Astrocyte of the cerebellum (primary cell): Measurements from ENCODE around the gene PFKM.

Experiments
- DNase-seq: peaks from one replicate; pipeline ENCODE4 v3.0.0-alpha.2; 2011; ENCODE audit warnings: low read depth
- H3K4me3 ChIP-seq: 2 replicates; pipeline ENCODE4 v1.5.1; 2011; ENCODE audit warnings: mild to moderate bottlenecking, low read depth, low read length, moderate library complexity
- CTCF ChIP-seq: IDR thresholded peaks from 2 replicates; pipeline ENCODE4 v1.5.1; 2012; ENCODE audit warnings: low read length, low read depth, moderate library complexity, mild to moderate bottlenecking; ENCODE audit errors: missing control alignments
- in situ Hi-C: cut with HindIII; loops from 2 replicates; pipeline ENCODE4 v1.10.0; 2017; ENCODE audit warnings: low sequenced_read_pairs

PFKM gene

GRCh38 chr12:48169011-48169410, 49.8 kb downstream of the PFKM start:
- H3K4me3 ChIP-seq = no peak overlapping the region
- no peak for DNase-seq
- TF ChIP-seq CTCF = no peak
- in situ Hi-C loops = no loop called here

GRCh38 chr12:48175613-48176416, 56.7 kb downstream of the PFKM start:
- H3K4me3 ChIP-seq = no peak overlapping the region
- TF ChIP-seq CTCF = no peak
- in situ Hi-C loops = loop anchor here (5.0 kb wide), 1 partner anchor 94 kb away; no protein-coding TSS in a partner anchor
- DNase-seq = no peak

GRCh38 chr12:48176417-48176751, 57.2 kb downstream of the PFKM start:
- no peak for TF ChIP-seq CTCF
- H3K4me3 ChIP-seq = no peak overlapping the region
- in situ Hi-C loops = loop anchor here (5.0 kb wide), 1 partner anchor 94 kb away; no protein-coding TSS in a partner anchor
- no peak for DNase-seq

- TF ChIP-seq CTCF = no peak
- no peak overlapping the region for H3K4me3 ChIP-seq
- DNase-seq = no peak
- in situ Hi-C loops = loop anchor here (5.0 kb wide), 1 partner anchor 96 kb away; no protein-coding TSS in a partner anchor
These were observed 58.8 kb downstream of the PFKM start for GRCh38 chr12:48177982-48178381.

GRCh38 chr12:48179466-48179865, 60.3 kb downstream of the PFKM start:
- no peak overlapping the region for H3K4me3 ChIP-seq
- no peak for DNase-seq
- in situ Hi-C loops = loop anchor here (5.0 kb wide), 1 partner anchor 97 kb away; no protein-coding TSS in a partner anchor
- TF ChIP-seq CTCF = no peak

- no peak for DNase-seq
These were observed 61.3 kb downstream of the PFKM start for GRCh38 chr12:48180424-48180823.

More at GRCh38 chr12:48180424-48180823, 61.3 kb downstream of the PFKM start:
- in situ Hi-C loops = no loop called here
- no peak overlapping the region for H3K4me3 ChIP-seq
- TF ChIP-seq CTCF = no peak
